Body of pancreas (tissue), 4 donors: ENCODE results near the gene CCDC127.
"Not testable (repeated sequence)": the region's sequence is repeated elsewhere in the genome, so short reads cannot be mapped to it uniquely, and the experiment has no call there.

Experiments used
- POLR2A ChIP-seq, 3 donors: fragments of 450-650 bp; IDR thresholded peaks; one replicate each; pipeline ENCODE4 v1.6.1; 2016; ENCODE audit warnings: antibody characterized with exemption in 3 of 3, mild to moderate bottlenecking in 2 of 3
- TF ChIP-seq, protein P1 (sequence below), 7 experiments: fragments of 450-650 bp in 4 of 7; fragments of 200-600 bp in 3 of 7; sonication (generic) in 3 of 7; IDR thresholded peaks; one replicate each; pipeline ENCODE4 v1.5.1; 2016 to 2019; ENCODE audit warnings: antibody characterized with exemption in 7 of 7

DNA sequence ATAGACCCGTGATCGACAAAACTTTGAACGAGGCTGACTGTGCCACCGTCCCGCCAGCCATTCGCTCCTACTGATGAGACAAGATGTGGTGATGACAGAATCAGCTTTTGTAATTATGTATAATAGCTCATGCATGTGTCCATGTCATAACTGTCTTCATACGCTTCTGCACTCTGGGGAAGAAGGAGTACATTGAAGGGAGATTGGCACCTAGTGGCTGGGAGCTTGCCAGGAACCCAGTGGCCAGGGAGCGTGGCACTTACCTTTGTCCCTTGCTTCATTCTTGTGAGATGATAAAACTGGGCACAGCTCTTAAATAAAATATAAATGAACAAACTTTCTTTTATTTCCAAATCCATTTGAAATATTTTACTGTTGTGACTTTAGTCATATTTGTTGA, 38.4 kb upstream of the CCDC127 start:
- not testable (repeated sequence) for TF ChIP-seq POLR2A (IDR thresholded peaks at IDR 0.05)
- TF ChIP-seq, protein P1, sequence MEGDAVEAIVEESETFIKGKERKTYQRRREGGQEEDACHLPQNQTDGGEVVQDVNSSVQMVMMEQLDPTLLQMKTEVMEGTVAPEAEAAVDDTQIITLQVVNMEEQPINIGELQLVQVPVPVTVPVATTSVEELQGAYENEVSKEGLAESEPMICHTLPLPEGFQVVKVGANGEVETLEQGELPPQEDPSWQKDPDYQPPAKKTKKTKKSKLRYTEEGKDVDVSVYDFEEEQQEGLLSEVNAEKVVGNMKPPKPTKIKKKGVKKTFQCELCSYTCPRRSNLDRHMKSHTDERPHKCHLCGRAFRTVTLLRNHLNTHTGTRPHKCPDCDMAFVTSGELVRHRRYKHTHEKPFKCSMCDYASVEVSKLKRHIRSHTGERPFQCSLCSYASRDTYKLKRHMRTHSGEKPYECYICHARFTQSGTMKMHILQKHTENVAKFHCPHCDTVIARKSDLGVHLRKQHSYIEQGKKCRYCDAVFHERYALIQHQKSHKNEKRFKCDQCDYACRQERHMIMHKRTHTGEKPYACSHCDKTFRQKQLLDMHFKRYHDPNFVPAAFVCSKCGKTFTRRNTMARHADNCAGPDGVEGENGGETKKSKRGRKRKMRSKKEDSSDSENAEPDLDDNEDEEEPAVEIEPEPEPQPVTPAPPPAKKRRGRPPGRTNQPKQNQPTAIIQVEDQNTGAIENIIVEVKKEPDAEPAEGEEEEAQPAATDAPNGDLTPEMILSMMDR (IDR thresholded peaks at IDR 0.05), result not testable (repeated sequence)
